GM21786 (cell line): Measurements from ENCODE around the gene DUOX2.
"Not testable (repeated sequence)": the region's sequence is repeated elsewhere in the genome, so short reads cannot be mapped to it uniquely, and the experiment has no call there.

Source experiments
- ATAC-seq: cut with Tn5 transposase; IDR thresholded peaks from one replicate; pipeline ENCODE4 v1.9.1; 2021; ENCODE audit not compliant: unreplicated experiment

The DUOX2 gene

GRCh38 chr15:45120081-45120972 lies 6.4 kb upstream of the DUOX2 start:
- no peak for ATAC-seq

- no peak for ATAC-seq
These were observed 5.0 kb upstream of the DUOX2 start for GRCh38 chr15:45118996-45119395.

GRCh38 chr15:45118131-45118588 lies 4.2 kb upstream of the DUOX2 start:
- ATAC-seq: peak; percentile 95

GRCh38 chr15:45117308-45118130 lies 3.5 kb upstream of the DUOX2 start:
- ATAC-seq: no peak

GRCh38 chr15:45116482-45117307 lies 2.7 kb upstream of the DUOX2 start:
- ATAC-seq: no peak

- no peak for ATAC-seq
These were observed 2.1 kb upstream of the DUOX2 start for GRCh38 chr15:45116006-45116481.

GRCh38 chr15:45115312-45115820 lies 1.4 kb upstream of the DUOX2 start:
- ATAC-seq: no peak

GRCh38 chr15:45114751-45115085 lies 746 bp upstream of the DUOX2 start:
- ATAC-seq: no peak

- no peak for ATAC-seq
These were observed 487 bp downstream of the DUOX2 start for GRCh38 chr15:45113380-45113990.

GRCh38 chr15:45112591-45113379 lies 1.2 kb downstream of the DUOX2 start:
- no peak for ATAC-seq

GRCh38 chr15:45112143-45112590 lies 1.8 kb downstream of the DUOX2 start:
- ATAC-seq: no peak

- no peak for ATAC-seq
These were observed 2.4 kb downstream of the DUOX2 start for GRCh38 chr15:45111390-45112142.

GRCh38 chr15:45110256-45110820 lies 3.6 kb downstream of the DUOX2 start:
- ATAC-seq: no peak

- no peak for ATAC-seq
These were observed 5.9 kb downstream of the DUOX2 start for GRCh38 chr15:45107941-45108630.

- no peak for ATAC-seq
These were observed 7.8 kb downstream of the DUOX2 start for GRCh38 chr15:45106002-45106790.

GRCh38 chr15:45105586-45105985 lies 8.4 kb downstream of the DUOX2 start:
- no peak for ATAC-seq

GRCh38 chr15:45104170-45104569 lies 9.8 kb downstream of the DUOX2 start:
- not testable (repeated sequence) for ATAC-seq
